SK-N-MC (cell line): ENCODE results near the gene MAP3K7CL.

Source experiments
- EZH2 ChIP-seq: fragments of 200-600 bp; sonication (generic); IDR thresholded peaks from one replicate; pipeline ENCODE4 v1.6.1; 2017; ENCODE audit warnings: antibody characterized with exemption
- POLR2AphosphoS5 ChIP-seq: IDR thresholded peaks from 2 replicates; pipeline ENCODE4 v1.6.1; 2012; ENCODE audit warnings: mild to moderate bottlenecking, low read depth, low read length, borderline replicate concordance

DNA sequence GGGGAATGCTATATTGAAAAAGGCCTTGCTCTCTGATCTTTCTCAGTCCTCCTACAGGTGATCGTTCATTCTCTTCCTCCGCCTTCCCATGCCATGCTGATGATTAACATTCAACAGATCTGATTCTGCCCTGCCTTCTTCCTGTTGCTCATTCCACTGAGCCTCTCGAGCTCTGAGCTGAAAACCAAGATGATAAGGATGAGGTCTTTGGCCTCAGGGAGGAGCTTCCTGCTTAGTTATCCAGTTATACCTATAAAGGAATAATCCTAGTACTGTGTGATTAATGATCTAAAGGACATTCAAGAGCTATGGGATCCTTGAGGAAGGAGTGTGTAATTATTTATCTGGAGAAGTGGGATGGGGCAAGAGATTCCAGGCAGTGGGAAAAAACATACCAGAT is 25.2 kb upstream of the MAP3K7CL start:
- TF ChIP-seq POLR2AphosphoS5 (no peak), EZH2 (no peak)
